Spleen (tissue), 7 donors: ENCODE measurements around the gene GALNT11.

Experiments used
- CTCF ChIP-seq, 11 experiments: fragments of 200-600 bp in 7 of 11; fragments of 450-650 bp in 4 of 11; sonication (generic) in 4 of 11; IDR thresholded peaks in 8 of 11; conservative IDR thresholded peaks in 3 of 11; 1 replicate in 7 of 11; 2 replicates in 4 of 11; pipeline versions ENCODE4 v1.4.0 to v1.8.0; 2016 to 2021; ENCODE audit warnings: antibody characterized with exemption in 11 of 11, inconsistent platforms in 4 of 11, mild to moderate bottlenecking in 1 of 11
- POLR2AphosphoS5 ChIP-seq, 3 donors: sonication (generic); formaldehyde crosslinking; IDR thresholded peaks; one replicate each; pipeline ENCODE4 v1.5.1; 2017; ENCODE audit warnings: antibody characterized with exemption in 3 of 3
- donor health status: DM: no; HTN: no; CAD: no; lungs with moderate emphysema.
- donor health status: DM: no; HTN: no; CAD: no.
- donor health status: DM: no; HTN: no; CAD: no.

- TF ChIP-seq CTCF (IDR thresholded peaks at IDR 0.05 in 8 of 11, conservative IDR thresholded peaks at IDR 0.05 in 3 of 11) = no peak
- no peak for TF ChIP-seq POLR2AphosphoS5 (IDR thresholded peaks at IDR 0.05)
Observed at GRCh38 chr7:152120210-152120609, 94.7 kb downstream of the GALNT11 start.
